PC-3 (cell line): ENCODE measurements around the gene PAX7. TPM values are rescaled to one million over a fixed set of nuclear protein-coding genes. Genes with fewer than 3 reads are reported as not detected.

Experiments
- ATAC-seq: fragments of 200-7000 bp; cut with Tn5 transposase; 2 replicates; pipeline ENCODE4 v1.9.1; 2020; ENCODE audit warnings: mild to moderate bottlenecking, moderate library complexity
- BruUV-seq: library from RNA; stranded (reverse); fragments of 400-500 nt; replicated peaks from 2 replicates; lab custom pipeline; 2021; lab: Mats Ljungman, UMichigan
- CTCF ChIA-PET: fragments of 300-600 bp; sonication (Branson Sonifier 250); formaldehyde crosslinking; loops from one replicate; lab custom pipeline; 2022; ENCODE audit warnings: antibody characterized with exemption; lab: Charles Lee
- POLR2A ChIA-PET: fragments of 300-600 bp; sonication (Branson Sonifier 250); formaldehyde crosslinking; loops from one replicate; lab custom pipeline; 2022; ENCODE audit warnings: antibody characterized with exemption; ENCODE audit not compliant: unreplicated experiment; lab: Charles Lee
- DNase-seq: peaks from one replicate; pipeline ENCODE4 v3.0.0-alpha.2; 2015
- H2AFZ ChIP-seq: fragments of 300-600 bp; sonication (generic); 2 replicates; pipeline ENCODE4 v1.6.0; 2016; ENCODE audit warnings: antibody characterized with exemption, low read length
- H3F3A ChIP-seq: fragments of 300-600 bp; sonication (generic); one replicate; pipeline ENCODE4 v1.6.0; 2017; ENCODE audit warnings: antibody characterized with exemption, low read length, control low read depth, mild to moderate bottlenecking; ENCODE audit not compliant: unreplicated experiment
- H3K27ac ChIP-seq: fragments of 300-600 bp; sonication (generic); 2 replicates; pipeline ENCODE4 v1.5.1; 2016; ENCODE audit warnings: mild to moderate bottlenecking, low read length
- H3K27me3 ChIP-seq: fragments of 300-600 bp; sonication (generic); 2 replicates; pipeline ENCODE4 v1.6.1; 2016; ENCODE audit warnings: low read length, mixed read lengths
- H3K36me3 ChIP-seq: fragments of 300-600 bp; sonication (generic); 2 replicates; pipeline ENCODE4 v1.6.1; 2016; ENCODE audit warnings: low read depth, mixed run types, low read length, mixed read lengths
- H3K4me1 ChIP-seq: fragments of 300-600 bp; sonication (generic); 2 replicates; pipeline ENCODE4 v1.5.1; 2016; ENCODE audit warnings: low read length; ENCODE audit not compliant: insufficient read depth
- H3K4me2 ChIP-seq: fragments of 300-600 bp; sonication (generic); 2 replicates; pipeline ENCODE4 v1.6.0; 2016; ENCODE audit warnings: low read length
- H3K4me3 ChIP-seq: fragments of 300-600 bp; sonication (generic); 2 replicates; pipeline ENCODE4 v1.5.1; 2016; ENCODE audit warnings: mild to moderate bottlenecking, low read length, mixed read lengths
- H3K79me2 ChIP-seq: fragments of 300-600 bp; sonication (generic); 2 replicates; pipeline ENCODE4 v1.6.1; 2017; ENCODE audit warnings: low read length, mixed read lengths
- H3K9ac ChIP-seq: fragments of 300-600 bp; sonication (generic); 2 replicates; pipeline ENCODE4 v1.6.0; 2016; ENCODE audit warnings: mild to moderate bottlenecking, low read length
- H3K9me2 ChIP-seq: fragments of 300-600 bp; sonication (generic); replicated peaks from 2 replicates; pipeline ENCODE4 v1.6.1; 2016; ENCODE audit warnings: mixed run types, low read length, mixed read lengths
- H3K9me3 ChIP-seq: fragments of 300-600 bp; sonication (generic); 2 replicates; pipeline ENCODE4 v1.6.1; 2016; ENCODE audit warnings: low read length, mixed read lengths
- H4K20me1 ChIP-seq: fragments of 300-600 bp; sonication (generic); 2 replicates; pipeline ENCODE4 v1.6.1; 2016; ENCODE audit warnings: low read length, mixed read lengths
- CTCF ChIP-seq: fragments of 300-600 bp; sonication (generic); conservative IDR thresholded peaks from 2 replicates; pipeline ENCODE4 v1.5.1; 2017; ENCODE audit warnings: antibody characterized with exemption, low read depth, mild to moderate bottlenecking, low read length
- EZH2 ChIP-seq: fragments of 300-600 bp; sonication (generic); IDR thresholded peaks from one replicate; pipeline ENCODE4 v1.6.1; 2017; ENCODE audit warnings: antibody characterized with exemption, mild to moderate bottlenecking, low read length; ENCODE audit not compliant: unreplicated experiment
- EZH2phosphoT487 ChIP-seq: fragments of 300-600 bp; sonication (generic); IDR thresholded peaks from 2 replicates; pipeline ENCODE4 v1.6.1; 2018; ENCODE audit warnings: mild to moderate bottlenecking, antibody characterized with exemption, low read length, borderline replicate concordance
- intact Hi-C: fragments of 100-400 bp; cut with micrococcal nuclease; formaldehyde crosslinking; loops from 2 replicates; pipeline ENCODE4 v1.9.0; 2023
- total RNA-seq: library from RNA; depleted of rRNA; stranded (reverse); fragments of >200 nt; gene quantifications from 2 replicates; pipeline ENCODE4 v1.2.3, GENCODE V29; 2014

The PAX7 gene
- total RNA-seq, 1 experiment from 2014 or later = not detected

- no peaks in the 10 kb centered on the region for H3K9me2 ChIP-seq
- no peak overlapping the region for H3K27ac ChIP-seq
- H3K9me3 ChIP-seq = no peaks in the 10 kb centered on the region
- ChIA-PET POLR2A (no interaction called here), CTCF (interaction anchor here (0.6 to 0.7 kb wide), 2 partner anchors 76 to 1194 kb away, joined by 5 to 7 read pairs; no protein-coding TSS in a partner anchor)
- peaks cover 3% of the 10 kb centered on the region; the same call in 1 of the 2 replicates for H3K27me3 ChIP-seq
- TF ChIP-seq CTCF (no peak), EZH2phosphoT487 (no peak), EZH2 (no peak)
- no peak overlapping the region for H3K4me2 ChIP-seq
- no peak overlapping the region for H3K9ac ChIP-seq
- no TSS peak for BruUV-seq
- no peaks in the 10 kb centered on the region for H3K79me2 ChIP-seq
- H3F3A ChIP-seq = no peaks in the 10 kb centered on the region
- no peaks in the 10 kb centered on the region for H4K20me1 ChIP-seq
- no peak overlapping the region for H3K4me3 ChIP-seq
- no peak overlapping the region for H2AFZ ChIP-seq
- no peaks in the 10 kb centered on the region for H3K36me3 ChIP-seq
- intact Hi-C loops = no loop called here
- no peak for ATAC-seq
- H3K4me1 ChIP-seq = no peaks in the 10 kb centered on the region
- DNase-seq = no peak
Measured at GRCh38 chr1:18599704-18600103, 30.9 kb upstream of the PAX7 start.

DNA sequence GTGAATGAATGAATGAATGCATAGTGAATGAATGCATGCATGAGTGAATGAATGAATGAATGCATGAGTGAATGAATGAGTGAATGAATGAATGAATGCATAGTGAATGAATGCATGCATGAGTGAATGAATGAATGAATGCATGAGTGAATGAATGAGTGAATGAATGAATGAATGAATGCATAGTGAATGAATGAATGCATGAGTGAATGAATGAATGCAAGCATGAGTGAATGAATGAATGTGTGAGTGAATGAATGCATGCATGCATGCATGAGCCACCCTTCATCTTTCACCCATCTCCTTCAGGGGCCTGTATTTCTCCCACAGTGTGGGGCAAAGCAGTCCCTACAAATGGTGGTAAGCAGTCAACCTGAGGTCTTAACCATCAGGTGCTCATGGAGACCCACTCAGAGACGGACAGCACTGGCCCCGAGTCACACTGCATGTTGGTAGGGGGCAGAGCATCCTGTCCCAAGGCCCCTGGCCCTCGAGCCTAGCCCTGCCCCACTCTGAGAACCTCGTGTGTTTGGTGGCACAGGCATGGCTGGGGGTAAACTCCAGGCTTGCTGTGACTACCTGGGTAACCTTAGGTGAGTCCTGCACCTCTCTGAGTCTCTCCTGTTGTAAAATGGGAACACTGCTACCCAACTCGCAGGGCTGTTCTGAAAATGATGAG is 28.0 kb upstream of the PAX7 start:
- Histone ChIP-seq H3K4me2 (no peak overlapping the region), H3K9me3 (no peaks in the 10 kb centered on the region), H2AFZ (no peak overlapping the region), H3F3A (no peaks in the 10 kb centered on the region), H3K4me3 (no peak overlapping the region), H3K79me2 (no peaks in the 10 kb centered on the region), H3K9me2 (no peaks in the 10 kb centered on the region), H4K20me1 (no peaks in the 10 kb centered on the region), H3K4me1 (no peaks in the 10 kb centered on the region), H3K27ac (no peak overlapping the region), H3K27me3 (no peaks in the 10 kb centered on the region), H3K36me3 (no peaks in the 10 kb centered on the region), H3K9ac (no peak overlapping the region)
- POLR2A ChIA-PET = no interaction called here
- TF ChIP-seq EZH2phosphoT487 = no peak
- no peak for TF ChIP-seq EZH2
- no peak for TF ChIP-seq CTCF
- ATAC-seq (no peak), DNase-seq (no peak)
- no TSS peak for BruUV-seq
- intact Hi-C loops = no loop called here
- CTCF ChIA-PET = no interaction called here

GRCh38 chr1:18603212-18603852 is 27.3 kb upstream of the PAX7 start:
- Histone ChIP-seq H3K9ac (no peak overlapping the region), H3K27me3 (no peaks in the 10 kb centered on the region), H3K27ac (no peak overlapping the region), H3F3A (no peaks in the 10 kb centered on the region), H3K4me1 (no peaks in the 10 kb centered on the region), H3K36me3 (no peaks in the 10 kb centered on the region), H4K20me1 (no peaks in the 10 kb centered on the region), H3K4me3 (no peak overlapping the region), H3K9me2 (no peaks in the 10 kb centered on the region), H3K4me2 (no peak overlapping the region), H2AFZ (no peak overlapping the region), H3K9me3 (no peaks in the 10 kb centered on the region), H3K79me2 (no peaks in the 10 kb centered on the region)
- BruUV-seq = no TSS peak
- POLR2A ChIA-PET = no interaction called here
- intact Hi-C loops = no loop called here
- no peak for ATAC-seq
- DNase-seq = no peak
- no peak for TF ChIP-seq CTCF
- TF ChIP-seq EZH2phosphoT487 = no peak
- no peak for TF ChIP-seq EZH2
- CTCF ChIA-PET = no interaction called here
